Measurements from ENCODE around the gene MICU1.

The MICU1 gene

GRCh38 chr10:72661431-72661830 lies 35.6 kb upstream of the MICU1 start:
- no peak overlapping the region for H3K4me3 ChIP-seq (ENCODE audit: low read depth, low read length)
- no peak for DNase-seq (ENCODE audit: low read depth, low spot score)
- POLR2A ChIA-PET, result no interaction called here
- CTCF ChIA-PET, result no interaction called here
- TF ChIP-seq, protein P1, sequence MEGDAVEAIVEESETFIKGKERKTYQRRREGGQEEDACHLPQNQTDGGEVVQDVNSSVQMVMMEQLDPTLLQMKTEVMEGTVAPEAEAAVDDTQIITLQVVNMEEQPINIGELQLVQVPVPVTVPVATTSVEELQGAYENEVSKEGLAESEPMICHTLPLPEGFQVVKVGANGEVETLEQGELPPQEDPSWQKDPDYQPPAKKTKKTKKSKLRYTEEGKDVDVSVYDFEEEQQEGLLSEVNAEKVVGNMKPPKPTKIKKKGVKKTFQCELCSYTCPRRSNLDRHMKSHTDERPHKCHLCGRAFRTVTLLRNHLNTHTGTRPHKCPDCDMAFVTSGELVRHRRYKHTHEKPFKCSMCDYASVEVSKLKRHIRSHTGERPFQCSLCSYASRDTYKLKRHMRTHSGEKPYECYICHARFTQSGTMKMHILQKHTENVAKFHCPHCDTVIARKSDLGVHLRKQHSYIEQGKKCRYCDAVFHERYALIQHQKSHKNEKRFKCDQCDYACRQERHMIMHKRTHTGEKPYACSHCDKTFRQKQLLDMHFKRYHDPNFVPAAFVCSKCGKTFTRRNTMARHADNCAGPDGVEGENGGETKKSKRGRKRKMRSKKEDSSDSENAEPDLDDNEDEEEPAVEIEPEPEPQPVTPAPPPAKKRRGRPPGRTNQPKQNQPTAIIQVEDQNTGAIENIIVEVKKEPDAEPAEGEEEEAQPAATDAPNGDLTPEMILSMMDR (IDR thresholded peaks at IDR 0.05; ENCODE audit: insufficient read depth, low read length, missing control alignments), result no peak

DNA sequence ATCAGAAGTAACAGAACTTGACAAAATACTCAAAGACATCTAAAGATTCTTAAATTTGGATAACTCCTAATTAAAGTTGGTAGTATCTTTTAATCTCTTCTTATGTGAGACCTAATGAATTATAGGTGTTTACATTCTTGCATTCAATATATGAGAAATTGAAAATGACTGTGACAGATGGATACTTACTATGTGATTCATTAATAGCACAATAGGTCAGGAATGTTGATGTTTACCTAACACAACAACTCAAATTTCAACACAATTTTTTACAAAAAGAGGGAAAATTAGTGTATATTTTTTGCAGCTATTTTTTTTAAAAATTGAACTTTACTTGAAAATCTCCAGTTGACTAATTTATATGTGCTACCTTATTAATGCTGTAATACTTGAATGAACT lies 34.3 kb upstream of the MICU1 start:
- no peak for DNase-seq (ENCODE audit: low read depth, low spot score)
- TF ChIP-seq, protein P1 (IDR thresholded peaks at IDR 0.05; ENCODE audit: insufficient read depth, low read length, missing control alignments), result no peak
- POLR2A ChIA-PET, result no interaction called here
- CTCF ChIA-PET, result interaction anchor here (0.6 kb wide), 1 partner anchor 16 kb away, joined by 4 read pairs; no protein-coding TSS in a partner anchor
- no peak overlapping the region for H3K4me3 ChIP-seq (ENCODE audit: low read depth, low read length)

GRCh38 chr10:72659694-72660093 lies 33.8 kb upstream of the MICU1 start:
- ChIA-PET POLR2A (interaction anchor here (0.7 kb wide), 1 partner anchor 293 kb away, joined by 3 read pairs; no protein-coding TSS in a partner anchor), CTCF (interaction anchor here (0.6 to 1.8 kb wide), 2 partner anchors 16 kb away, joined by 4 to 5 read pairs; no protein-coding TSS in a partner anchor)
- TF ChIP-seq, protein P1 (IDR thresholded peaks at IDR 0.05; ENCODE audit: insufficient read depth, low read length, missing control alignments), result no peak
- no peak for DNase-seq (ENCODE audit: low read depth, low spot score)
- H3K4me3 ChIP-seq (ENCODE audit: low read depth, low read length), result no peak overlapping the region

DNA sequence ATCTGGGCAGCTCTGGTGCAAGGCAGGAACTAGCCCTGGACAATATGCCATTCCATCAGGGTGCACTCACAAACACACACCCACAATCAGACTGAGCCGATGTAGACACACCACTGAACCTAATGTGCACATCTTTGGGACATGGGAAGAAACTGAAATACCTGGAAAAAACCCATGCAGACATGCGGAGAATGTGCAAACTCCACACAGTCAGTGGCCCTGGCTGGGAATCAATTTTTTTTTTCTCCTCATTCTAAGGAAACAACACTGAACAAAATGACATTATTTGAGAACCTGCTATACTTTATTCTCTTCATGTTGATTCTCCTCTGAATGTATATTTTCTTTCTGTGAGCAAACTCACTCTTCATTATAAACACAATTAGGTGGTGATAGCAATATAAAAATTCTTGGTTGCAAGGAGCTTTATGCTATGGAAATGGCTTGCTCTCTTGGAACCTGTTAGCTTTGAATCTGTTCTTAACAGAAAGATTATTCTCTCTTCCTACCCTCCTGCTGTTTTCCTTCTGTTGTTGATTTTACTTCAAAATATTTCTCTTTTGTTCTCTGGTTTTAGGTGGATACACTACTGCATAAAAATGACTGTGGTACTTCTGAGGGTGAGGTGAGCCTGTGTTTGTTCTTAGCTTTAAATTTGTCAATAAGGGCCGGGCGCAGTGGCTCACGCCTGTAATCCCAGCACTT lies 33.0 kb upstream of the MICU1 start:
- ChIA-PET CTCF (interaction anchor here (1.8 kb wide), 1 partner anchor 15 kb away, joined by 5 read pairs; no protein-coding TSS in a partner anchor), POLR2A (no interaction called here)
- TF ChIP-seq, protein P1 (IDR thresholded peaks at IDR 0.05; ENCODE audit: insufficient read depth, low read length, missing control alignments), result no peak
- no peak overlapping the region for H3K4me3 ChIP-seq (ENCODE audit: low read depth, low read length)
- DNase-seq (ENCODE audit: low read depth, low spot score), result no peak

GRCh38 chr10:72654720-72655119 lies 28.8 kb upstream of the MICU1 start:
- H3K4me3 ChIP-seq (ENCODE audit: low read depth, low read length), result no peak overlapping the region
- no peak for DNase-seq (ENCODE audit: low read depth, low spot score)
- POLR2A ChIA-PET, result interaction anchor here (0.6 kb wide), 1 partner anchor 18 kb away, joined by 3 read pairs; no protein-coding TSS in a partner anchor
- CTCF ChIA-PET, result no interaction called here
- TF ChIP-seq, protein P1 (IDR thresholded peaks at IDR 0.05; ENCODE audit: insufficient read depth, low read length, missing control alignments), result no peak

- no peak overlapping the region for H3K4me3 ChIP-seq (ENCODE audit: low read depth, low read length)
- DNase-seq (ENCODE audit: low read depth, low spot score), result no peak
- POLR2A ChIA-PET, result no interaction called here
- CTCF ChIA-PET, result no interaction called here
- TF ChIP-seq, protein P1 (IDR thresholded peaks at IDR 0.05; ENCODE audit: insufficient read depth, low read length, missing control alignments), result no peak
Observed at GRCh38 chr10:72653383-72654096, 27.7 kb upstream of the MICU1 start.

Measured in AG04449 (cell line).